ENCODE results near the gene TEP1. TPM values are rescaled to one million over a fixed set of nuclear protein-coding genes. Genes with fewer than 3 reads are reported as not detected.

Gene TEP1
- total and polyA plus RNA-seq, 2 of the 8 experiments (the other 6 are each of a cell fraction or from before 2014, with no cell fraction given), result 6.9 to 10.7 TPM

DNA sequence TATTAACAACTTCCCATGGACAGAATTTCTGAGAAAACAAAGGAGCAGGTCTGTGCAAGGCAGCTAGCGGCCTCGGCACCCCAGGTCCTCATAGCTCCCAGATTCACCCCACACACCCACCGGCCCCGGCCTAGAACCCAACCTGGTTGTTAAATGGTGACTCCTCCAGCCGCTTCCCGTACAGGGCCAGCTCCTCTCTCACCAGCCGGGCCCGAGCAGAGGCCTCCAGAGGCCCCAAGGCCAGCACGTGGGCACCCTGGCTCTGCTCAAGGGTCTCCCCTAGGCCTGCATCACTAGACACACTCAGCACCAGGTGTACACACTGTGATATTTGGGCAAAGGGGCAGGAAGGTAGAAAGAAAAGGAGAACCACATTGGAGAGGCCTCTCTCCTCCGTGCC, 30.3 kb downstream of the TEP1 start:
- Histone ChIP-seq H2BK5ac (ENCODE audit: low read depth, low read length) (no peak overlapping the region), H3K23me2 (ENCODE audit: low read depth, low read length) (no peaks in the 10 kb centered on the region), H4K8ac (ENCODE audit: extremely low read depth, insufficient read depth, low read length) (no peak overlapping the region), H3K23ac (ENCODE audit: insufficient read length) (no peak overlapping the region), H2BK12ac (ENCODE audit: low read depth, low read length) (no peak overlapping the region), H2AK5ac (ENCODE audit: low read depth, low read length) (no peak overlapping the region), H3K4ac (replicated peaks; ENCODE audit: insufficient read length, low read depth, low read length) (no peak overlapping the region), H3K14ac (ENCODE audit: insufficient read length) (no peak overlapping the region), H4K91ac (replicated peaks; ENCODE audit: insufficient read length, low read length) (no peak overlapping the region), H2BK20ac (ENCODE audit: low read length) (no peak overlapping the region), H2BK120ac (replicated peaks; ENCODE audit: low read depth, low read length) (no peak overlapping the region), H3K18ac (ENCODE audit: extremely low read depth, low read length) (no peak overlapping the region), H3K36me3 (ENCODE audit: control insufficient read depth in 2 of 4, insufficient read depth in 4 of 4, low read length in 3 of 4) (peaks cover 3 to 23% (median 15%) of the 10 kb centered on the region in 4 experiments; a peak in 5 of 8 replicates), H3K4me3 (ENCODE audit: extremely low read depth in 1 of 4, insufficient read depth in 2 of 4, low read depth in 3 of 4, low read length in 4 of 4) (no peak overlapping the region), H4K20me1 (replicated peaks in 1 of 2; ENCODE audit: control insufficient read depth in 1 of 2, insufficient read depth in 2 of 2, low read length in 2 of 2) (peaks cover 0 to 3% of the 10 kb centered on the region in 2 experiments), H3K79me1 (ENCODE audit: low read depth, low read length) (no peaks in the 10 kb centered on the region), H3K4me1 (replicated peaks in 1 of 4; ENCODE audit: control insufficient read depth in 3 of 4, insufficient read depth in 4 of 4, low read length in 3 of 4) (no peaks in the 10 kb centered on the region), H4K5ac (ENCODE audit: insufficient read length, low read depth, low read length) (no peak overlapping the region), H2BK15ac (ENCODE audit: low read length) (no peak overlapping the region), H2AFZ (ENCODE audit: low read length) (no peak overlapping the region), H3K56ac (replicated peaks; ENCODE audit: insufficient read length, low read depth, low read length) (no peak overlapping the region), H3K9me3 (ENCODE audit: insufficient read depth in 2 of 2, low read depth in 1 of 2, low read length in 1 of 2) (no peaks in the 10 kb centered on the region), H3K9ac (replicated peaks in 1 of 4; ENCODE audit: extremely low read depth in 1 of 4, low read depth in 3 of 4, low read length in 3 of 4) (no peak overlapping the region), H3K27me3 (replicated peaks in 1 of 4; ENCODE audit: control insufficient read depth in 3 of 4, extremely low read depth in 1 of 4, insufficient read depth in 3 of 4, low read length in 3 of 4) (no peaks in the 10 kb centered on the region; a peak in 1 of 7 replicates), H3K79me2 (ENCODE audit: control insufficient read depth in 1 of 2, insufficient read depth in 2 of 2, low read length in 2 of 2) (no peaks in the 10 kb centered on the region), H3K4me2 (ENCODE audit: insufficient read depth in 1 of 2, low read depth in 2 of 2, low read length in 2 of 2) (no peak overlapping the region), H3K27ac (ENCODE audit: low read depth, low read length) (no peak overlapping the region)
- TF ChIP-seq CBX8 (IDR thresholded peaks at IDR 0.05; ENCODE audit: borderline replicate concordance, low read depth, low read length) (no peak), ZNF274 (IDR thresholded peaks at IDR 0.05; ENCODE audit: borderline replicate concordance, extremely low read depth, low read length) (no peak), CHD1 (IDR thresholded peaks at IDR 0.05; ENCODE audit: low read depth, low read length) (no peak), JUN (IDR thresholded peaks at IDR 0.05; ENCODE audit: low read depth, low read length) (no peak), SP4 (IDR thresholded peaks at IDR 0.05; ENCODE audit: low read length) (no peak)
- 88% methylated on average over 10 of the region's 10 CpGs; no CpG with 5 or more reads in 1 of the 2 experiments for WGBS, 2 experiments (ENCODE audit: extremely low coverage in 1 of 2, insufficient coverage in 1 of 2, insufficient read length in 1 of 2, insufficient replicate concordance in 2 of 2, low coverage in 1 of 2, low lambda C conversion rate in 2 of 2, missing lambda C conversion rate in 1 of 2)
- ChIA-PET POLR2A (ENCODE audit: partially characterized antibody) (interaction anchor here (1.1 kb wide), 1 partner anchor 8 kb away, joined by 4 read pairs; no protein-coding TSS in a partner anchor), CTCF (ENCODE audit: partially characterized antibody) (no interaction called here)
- no peak for DNase-seq (ENCODE audit: low read depth in 1 of 2, low spot score in 2 of 2)
- no peak for FAIRE-seq
